Panc1 (cell line): ENCODE results near the gene MAP3K14. TPM values are rescaled to one million over a fixed set of nuclear protein-coding genes. Genes with fewer than 3 reads are reported as not detected.

Experiments
- ATAC-seq: fragments of 200-7000 bp; cut with Tn5 transposase; 2 replicates; pipeline ENCODE4 v1.9.1; 2020; ENCODE audit warnings: mild to moderate bottlenecking, moderate library complexity
- BruUV-seq: library from RNA; stranded (reverse); fragments of 400-500 nt; replicated peaks from 2 replicates; lab custom pipeline; 2021; lab: Mats Ljungman, UMichigan
- CTCF ChIA-PET: fragments of 300-600 bp; sonication (Branson Sonifier 250); formaldehyde crosslinking; loops from one replicate; lab custom pipeline; 2022; ENCODE audit warnings: antibody characterized with exemption; lab: Charles Lee
- POLR2A ChIA-PET: fragments of 300-600 bp; sonication (Branson Sonifier 250); formaldehyde crosslinking; loops from one replicate; lab custom pipeline; 2022; ENCODE audit warnings: antibody characterized with exemption; lab: Charles Lee
- DNase-seq: peaks from one replicate; pipeline ENCODE4 v3.0.0-alpha.2; 2010; ENCODE audit warnings: low read depth, low spot score
- H3K27ac ChIP-seq: 2 replicates; pipeline ENCODE4 v1.5.1; 2011; ENCODE audit warnings: mild to moderate bottlenecking, low read length, inconsistent platforms
- H3K27me3 ChIP-seq: fragments of 200-500 bp; sonication (Bioruptor generic); 2 replicates; pipeline ENCODE4 v1.6.0; 2014; ENCODE audit warnings: low read length, inconsistent platforms; ENCODE audit not compliant: control insufficient read depth, insufficient read depth
- H3K36me3 ChIP-seq: fragments of 200-500 bp; sonication (Bioruptor generic); 2 replicates; pipeline ENCODE4 v1.5.1; 2014; ENCODE audit warnings: inconsistent platforms, mild to moderate bottlenecking, low read length, moderate library complexity; ENCODE audit not compliant: control insufficient read depth, insufficient read depth
- H3K4me1 ChIP-seq: 2 replicates; pipeline ENCODE4 v1.5.1; 2011; ENCODE audit warnings: inconsistent platforms, mild to moderate bottlenecking, low read length, moderate library complexity; ENCODE audit not compliant: control insufficient read depth, insufficient read depth
- H3K4me3 ChIP-seq, 2 experiments: 2 replicates each; pipeline ENCODE4 v1.5.1; 2011 to 2012; ENCODE audit warnings: low read depth in 2 of 2, low read length in 2 of 2, mild to moderate bottlenecking in 2 of 2, inconsistent platforms in 1 of 2, moderate library complexity in 1 of 2
- H3K9me3 ChIP-seq: fragments of 200-500 bp; sonication (Bioruptor generic); 2 replicates; pipeline ENCODE4 v1.5.1; 2014; ENCODE audit warnings: low read depth, mild to moderate bottlenecking, inconsistent platforms, low read length, moderate library complexity; ENCODE audit not compliant: control insufficient read depth, insufficient read depth
- POLR2AphosphoS5 ChIP-seq: IDR thresholded peaks from 2 replicates; pipeline ENCODE4 v1.6.1; 2012; ENCODE audit warnings: mild to moderate bottlenecking, low read depth, low read length, moderate library complexity
- SIN3A ChIP-seq: IDR thresholded peaks from 2 replicates; pipeline ENCODE4 v1.6.1; 2012; ENCODE audit warnings: low read depth, mild to moderate bottlenecking, low read length, moderate library complexity, borderline replicate concordance; ENCODE audit not compliant: insufficient read depth
- TCF7L2 ChIP-seq: IDR thresholded peaks from 2 replicates; pipeline ENCODE4 v1.6.1; 2011; ENCODE audit warnings: mild to moderate bottlenecking, low read depth, low read length, inconsistent platforms
- in situ Hi-C: cut with HindIII; loops from 2 replicates; pipeline ENCODE4 v1.10.0; 2016; ENCODE audit warnings: low sequenced_read_pairs, low pct_unique_long_range_greater_than_20kb
- intact Hi-C: fragments of 100-400 bp; cut with micrococcal nuclease; formaldehyde crosslinking; loops from one replicate; pipeline ENCODE4 v1.10.0; 2022; ENCODE audit not compliant: unreplicated experiment
- total RNA-seq: library from RNA; stranded (reverse); gene quantifications from one replicate; pipeline ENCODE4 v1.2.1, GENCODE V29; 2021; ENCODE audit not compliant: unreplicated experiment
- TF ChIP-seq, protein P1 (sequence below): fragments of 450-650 bp; IDR thresholded peaks from 2 replicates; pipeline ENCODE4 v1.5.1; 2017; ENCODE audit warnings: mild to moderate bottlenecking
- TF ChIP-seq, protein P2 (sequence below), 2 experiments: IDR thresholded peaks; 2 replicates each; pipeline ENCODE4 v1.6.1; 2011 to 2012; ENCODE audit warnings: low read depth in 2 of 2, control low read depth in 1 of 2, low read length in 1 of 2, mild to moderate bottlenecking in 1 of 2, moderate library complexity in 1 of 2; ENCODE audit not compliant: insufficient read depth in 1 of 2

Gene MAP3K14
- total RNA-seq, 1 experiment from 2014 or later: 80.8 TPM

DNA sequence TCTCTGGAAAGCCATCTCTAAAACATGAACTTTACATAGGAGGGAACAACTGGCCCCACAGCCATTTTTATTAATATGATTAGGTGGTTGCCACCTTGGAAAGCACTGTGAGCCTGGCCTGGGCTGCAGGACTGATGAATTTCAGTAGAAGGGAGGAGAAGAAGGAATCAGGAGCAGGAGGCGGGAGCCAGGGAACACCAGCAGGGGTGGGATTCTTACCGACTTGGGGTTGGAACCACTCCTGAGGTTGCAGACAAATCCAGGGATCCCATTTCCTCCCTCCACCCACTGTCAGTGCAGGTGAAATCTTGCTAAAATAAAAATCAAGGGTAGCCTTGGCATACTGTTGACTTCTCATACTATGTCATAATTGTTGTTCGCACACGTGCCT lies 16.9 kb upstream of the MAP3K14 start:
- no peaks in the 10 kb centered on the region for H3K9me3 ChIP-seq
- no peak for TF ChIP-seq POLR2AphosphoS5
- TF ChIP-seq, protein P1, sequence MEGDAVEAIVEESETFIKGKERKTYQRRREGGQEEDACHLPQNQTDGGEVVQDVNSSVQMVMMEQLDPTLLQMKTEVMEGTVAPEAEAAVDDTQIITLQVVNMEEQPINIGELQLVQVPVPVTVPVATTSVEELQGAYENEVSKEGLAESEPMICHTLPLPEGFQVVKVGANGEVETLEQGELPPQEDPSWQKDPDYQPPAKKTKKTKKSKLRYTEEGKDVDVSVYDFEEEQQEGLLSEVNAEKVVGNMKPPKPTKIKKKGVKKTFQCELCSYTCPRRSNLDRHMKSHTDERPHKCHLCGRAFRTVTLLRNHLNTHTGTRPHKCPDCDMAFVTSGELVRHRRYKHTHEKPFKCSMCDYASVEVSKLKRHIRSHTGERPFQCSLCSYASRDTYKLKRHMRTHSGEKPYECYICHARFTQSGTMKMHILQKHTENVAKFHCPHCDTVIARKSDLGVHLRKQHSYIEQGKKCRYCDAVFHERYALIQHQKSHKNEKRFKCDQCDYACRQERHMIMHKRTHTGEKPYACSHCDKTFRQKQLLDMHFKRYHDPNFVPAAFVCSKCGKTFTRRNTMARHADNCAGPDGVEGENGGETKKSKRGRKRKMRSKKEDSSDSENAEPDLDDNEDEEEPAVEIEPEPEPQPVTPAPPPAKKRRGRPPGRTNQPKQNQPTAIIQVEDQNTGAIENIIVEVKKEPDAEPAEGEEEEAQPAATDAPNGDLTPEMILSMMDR: no peak
- TF ChIP-seq SIN3A: no peak
- TF ChIP-seq, protein P2, sequence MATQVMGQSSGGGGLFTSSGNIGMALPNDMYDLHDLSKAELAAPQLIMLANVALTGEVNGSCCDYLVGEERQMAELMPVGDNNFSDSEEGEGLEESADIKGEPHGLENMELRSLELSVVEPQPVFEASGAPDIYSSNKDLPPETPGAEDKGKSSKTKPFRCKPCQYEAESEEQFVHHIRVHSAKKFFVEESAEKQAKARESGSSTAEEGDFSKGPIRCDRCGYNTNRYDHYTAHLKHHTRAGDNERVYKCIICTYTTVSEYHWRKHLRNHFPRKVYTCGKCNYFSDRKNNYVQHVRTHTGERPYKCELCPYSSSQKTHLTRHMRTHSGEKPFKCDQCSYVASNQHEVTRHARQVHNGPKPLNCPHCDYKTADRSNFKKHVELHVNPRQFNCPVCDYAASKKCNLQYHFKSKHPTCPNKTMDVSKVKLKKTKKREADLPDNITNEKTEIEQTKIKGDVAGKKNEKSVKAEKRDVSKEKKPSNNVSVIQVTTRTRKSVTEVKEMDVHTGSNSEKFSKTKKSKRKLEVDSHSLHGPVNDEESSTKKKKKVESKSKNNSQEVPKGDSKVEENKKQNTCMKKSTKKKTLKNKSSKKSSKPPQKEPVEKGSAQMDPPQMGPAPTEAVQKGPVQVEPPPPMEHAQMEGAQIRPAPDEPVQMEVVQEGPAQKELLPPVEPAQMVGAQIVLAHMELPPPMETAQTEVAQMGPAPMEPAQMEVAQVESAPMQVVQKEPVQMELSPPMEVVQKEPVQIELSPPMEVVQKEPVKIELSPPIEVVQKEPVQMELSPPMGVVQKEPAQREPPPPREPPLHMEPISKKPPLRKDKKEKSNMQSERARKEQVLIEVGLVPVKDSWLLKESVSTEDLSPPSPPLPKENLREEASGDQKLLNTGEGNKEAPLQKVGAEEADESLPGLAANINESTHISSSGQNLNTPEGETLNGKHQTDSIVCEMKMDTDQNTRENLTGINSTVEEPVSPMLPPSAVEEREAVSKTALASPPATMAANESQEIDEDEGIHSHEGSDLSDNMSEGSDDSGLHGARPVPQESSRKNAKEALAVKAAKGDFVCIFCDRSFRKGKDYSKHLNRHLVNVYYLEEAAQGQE (IDR thresholded peaks at IDR 0.05; ENCODE audit: insufficient read depth in 1 of 2, low read depth in 2 of 2, low read length in 1 of 2): no peak
- no peak for TF ChIP-seq TCF7L2

DNA sequence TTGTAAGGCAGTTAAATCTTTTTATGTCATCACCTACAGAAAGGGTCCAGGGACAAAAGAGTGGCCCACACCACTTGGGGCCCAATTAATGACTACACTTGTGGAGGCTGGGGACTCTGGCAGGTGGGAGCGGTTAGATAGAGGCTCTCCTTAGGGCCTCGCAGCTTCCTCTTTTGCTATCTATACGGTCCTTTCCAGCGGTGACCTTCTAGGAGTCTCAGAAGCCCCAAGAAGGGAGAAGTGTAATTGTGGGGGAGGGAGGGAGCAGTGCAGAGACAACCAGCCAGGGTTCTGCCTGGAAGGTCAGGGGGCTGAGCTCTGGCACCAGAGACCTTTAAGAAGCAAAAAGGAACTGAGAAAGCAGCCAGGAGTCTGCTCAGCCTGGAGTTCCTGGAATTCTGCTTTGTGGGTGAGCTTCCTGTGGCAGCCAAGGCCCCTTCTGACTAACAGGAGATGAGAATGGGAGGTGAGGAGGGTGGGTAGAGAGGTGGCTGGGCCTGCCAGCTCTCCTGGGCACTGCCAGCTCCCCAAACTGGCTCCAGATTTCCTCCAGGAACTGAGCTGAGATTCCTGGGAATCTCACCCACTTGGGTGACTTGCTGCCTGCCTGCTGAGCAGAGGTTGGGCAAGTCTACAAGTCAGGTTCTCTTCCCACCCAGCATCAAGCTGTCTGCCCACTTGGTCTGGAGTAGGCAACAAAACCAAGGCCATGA lies 16.3 kb upstream of the MAP3K14 start:
- no peak overlapping the region for H3K4me3 ChIP-seq
- no peaks in the 10 kb centered on the region for H3K9me3 ChIP-seq
- H3K27me3 ChIP-seq: no peaks in the 10 kb centered on the region
- BruUV-seq: no TSS peak
- H3K27ac ChIP-seq: peak overlapping the region; percentile 80
- in situ Hi-C loops (no loop called here), intact Hi-C loops (no loop called here)
- DNase-seq (no peak), ATAC-seq (no peak; the same call in 1 of the 2 replicates)
- TF ChIP-seq SIN3A (no peak), TCF7L2 (no peak), POLR2AphosphoS5 (no peak)
- TF ChIP-seq, protein P1: no peak
- TF ChIP-seq, protein P2 (IDR thresholded peaks at IDR 0.05; ENCODE audit: insufficient read depth in 1 of 2, low read depth in 2 of 2, low read length in 1 of 2): no peak
- no peaks in the 10 kb centered on the region for H3K36me3 ChIP-seq
- CTCF ChIA-PET: no interaction called here
- H3K4me1 ChIP-seq: peaks cover 16% of the 10 kb centered on the region
- POLR2A ChIA-PET: interaction anchor here (0.6 kb wide), 1 partner anchor 24 kb away, joined by 3 read pairs; no protein-coding TSS in a partner anchor

More for the DNA sequence above, 16.9 kb upstream of the MAP3K14 start:
- Histone ChIP-seq H3K36me3 (no peaks in the 10 kb centered on the region), H3K27me3 (no peaks in the 10 kb centered on the region), H3K27ac (peak overlapping the region; percentile 80), H3K4me3 (no peak overlapping the region), H3K4me1 (peaks cover 21% of the 10 kb centered on the region)
- ChIA-PET POLR2A (no interaction called here), CTCF (no interaction called here)
- intact Hi-C loops (no loop called here), in situ Hi-C loops (no loop called here)
- DNase-seq (no peak), ATAC-seq (no peak)
- no TSS peak for BruUV-seq
